GM19397 (cell line): ENCODE data around the gene MAN1A1.
"Not testable (repeated sequence)": the region's sequence is repeated elsewhere in the genome, so short reads cannot be mapped to it uniquely, and the experiment has no call there.

Source experiments
- ATAC-seq: cut with Tn5 transposase; IDR thresholded peaks from one replicate; pipeline ENCODE4 v1.9.1; 2021; ENCODE audit warnings: mild to moderate bottlenecking, moderate library complexity; ENCODE audit not compliant: unreplicated experiment

Gene MAN1A1

GRCh38 chr6:119174879-119175817 lies 174.4 kb downstream of the MAN1A1 start:
- ATAC-seq, result no peak

GRCh38 chr6:119174085-119174445 lies 175.5 kb downstream of the MAN1A1 start:
- no peak for ATAC-seq

GRCh38 chr6:119173249-119174084 lies 176.1 kb downstream of the MAN1A1 start:
- ATAC-seq, result no peak

GRCh38 chr6:119172824-119173223 lies 176.7 kb downstream of the MAN1A1 start:
- no peak for ATAC-seq

GRCh38 chr6:119171864-119172588 lies 177.5 kb downstream of the MAN1A1 start:
- ATAC-seq, result no peak

GRCh38 chr6:119171088-119171841 lies 178.3 kb downstream of the MAN1A1 start:
- ATAC-seq, result no peak

- ATAC-seq, result no peak
Measured at GRCh38 chr6:119170447-119171087, 179.0 kb downstream of the MAN1A1 start.

GRCh38 chr6:119170103-119170446 lies 179.5 kb downstream of the MAN1A1 start:
- ATAC-seq, result no peak

- ATAC-seq, result not testable (repeated sequence)
Measured at GRCh38 chr6:119169355-119169754, 180.2 kb downstream of the MAN1A1 start.

- no peak for ATAC-seq
Measured at GRCh38 chr6:119166024-119166784, 183.4 kb downstream of the MAN1A1 start.

GRCh38 chr6:119163006-119163405 lies 186.6 kb downstream of the MAN1A1 start:
- no peak for ATAC-seq

- ATAC-seq, result peak; percentile 57
Measured at GRCh38 chr6:119162134-119162775, 187.3 kb downstream of the MAN1A1 start.

- no peak for ATAC-seq
Measured at GRCh38 chr6:119161438-119161837, 188.1 kb downstream of the MAN1A1 start.

- no peak for ATAC-seq
Measured at GRCh38 chr6:119160911-119161310, 188.7 kb downstream of the MAN1A1 start.

- no peak for ATAC-seq
Measured at GRCh38 chr6:119158057-119158848, 191.3 kb downstream of the MAN1A1 start.

- no peak for ATAC-seq
Measured at GRCh38 chr6:119157506-119157815, 192.1 kb downstream of the MAN1A1 start.

GRCh38 chr6:119156757-119157505 lies 192.6 kb downstream of the MAN1A1 start:
- no peak for ATAC-seq
